Measurements from ENCODE around the gene RELT.

RELT gene

DNA sequence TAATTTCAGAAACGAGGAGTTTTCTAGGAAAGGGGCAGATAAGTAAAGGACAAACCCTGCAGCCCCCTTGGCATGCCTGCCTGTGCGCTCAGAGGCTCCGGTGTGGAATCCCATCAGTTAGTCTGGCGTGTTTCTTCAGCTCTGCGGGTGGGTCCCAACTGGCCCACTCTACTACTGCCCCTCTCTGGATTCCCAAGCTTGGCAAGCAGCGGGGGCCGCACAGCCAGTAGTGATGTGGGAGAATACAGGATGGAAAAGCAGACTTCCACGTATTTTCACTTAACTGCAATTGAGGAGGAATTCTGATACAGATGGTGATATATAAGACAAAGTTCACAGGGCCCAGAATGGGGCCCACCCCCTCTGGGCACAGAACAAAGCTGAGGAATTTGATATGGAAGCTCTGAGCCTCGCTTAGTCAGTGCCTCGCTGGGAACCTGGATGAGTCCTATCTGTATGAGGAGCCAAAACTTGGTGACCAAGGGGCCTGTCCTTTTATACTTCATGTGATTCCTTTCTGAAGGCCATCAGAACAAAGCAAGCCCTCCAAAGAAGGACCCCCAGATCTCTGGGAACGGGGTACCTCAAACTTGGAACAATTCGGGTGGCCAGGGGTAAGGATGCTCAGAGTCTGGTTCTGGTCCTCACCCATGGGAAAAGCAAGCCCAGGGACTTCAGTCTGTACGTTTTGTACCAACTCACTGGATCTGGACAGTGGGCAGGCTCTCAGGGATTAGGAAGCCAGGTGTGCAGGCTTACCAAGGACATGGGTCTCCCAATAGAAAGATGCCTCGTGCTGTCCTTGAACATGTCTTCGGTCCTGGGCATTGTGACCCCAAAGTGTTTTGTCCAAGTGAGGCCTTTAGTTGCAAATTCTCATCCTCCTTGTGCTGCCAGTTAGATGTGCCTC is 26.0 kb downstream of the RELT start:
- no peak for DNase-seq (ENCODE audit: low read depth in 2 of 2)

DNA sequence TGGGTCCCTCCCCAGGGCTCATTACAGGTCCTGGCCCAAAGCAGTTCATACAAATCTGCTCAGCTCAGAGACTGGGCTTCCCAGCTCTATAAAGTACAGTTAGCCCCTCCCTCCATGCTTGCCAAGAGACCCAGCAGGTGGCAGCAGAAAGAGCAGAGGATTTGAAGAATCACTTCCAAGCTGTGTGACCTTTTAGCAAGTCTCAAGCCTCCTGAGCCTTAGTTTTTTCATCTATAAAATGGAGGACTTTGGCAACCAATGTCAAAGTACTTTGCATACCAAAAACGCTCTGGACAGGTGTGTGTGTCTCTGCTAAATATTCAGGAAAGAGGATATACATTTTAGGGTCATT is 26.6 kb downstream of the RELT start:
- DNase-seq (ENCODE audit: low read depth in 2 of 2): no peak

DNA sequence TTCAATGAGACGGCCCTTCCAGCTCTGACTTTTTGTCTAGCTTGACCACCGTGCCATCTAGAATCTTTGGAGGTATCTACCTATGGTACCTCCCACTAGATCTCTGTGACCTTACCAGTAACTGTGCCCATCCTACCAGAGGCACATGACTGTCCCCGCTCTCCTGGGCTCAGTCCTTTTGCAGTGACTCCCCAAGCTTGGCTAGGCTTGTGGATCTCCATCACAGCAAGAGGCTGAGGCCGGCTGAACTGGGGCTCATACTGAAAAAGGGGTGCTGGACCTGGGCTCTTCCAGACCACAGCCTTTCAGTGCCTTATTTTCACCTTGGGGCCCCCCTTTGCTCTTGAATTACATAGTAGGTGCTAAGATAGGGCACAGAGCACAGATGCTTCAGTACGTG is 27.3 kb downstream of the RELT start:
- no peak for DNase-seq (ENCODE audit: low read depth in 2 of 2)

DNA sequence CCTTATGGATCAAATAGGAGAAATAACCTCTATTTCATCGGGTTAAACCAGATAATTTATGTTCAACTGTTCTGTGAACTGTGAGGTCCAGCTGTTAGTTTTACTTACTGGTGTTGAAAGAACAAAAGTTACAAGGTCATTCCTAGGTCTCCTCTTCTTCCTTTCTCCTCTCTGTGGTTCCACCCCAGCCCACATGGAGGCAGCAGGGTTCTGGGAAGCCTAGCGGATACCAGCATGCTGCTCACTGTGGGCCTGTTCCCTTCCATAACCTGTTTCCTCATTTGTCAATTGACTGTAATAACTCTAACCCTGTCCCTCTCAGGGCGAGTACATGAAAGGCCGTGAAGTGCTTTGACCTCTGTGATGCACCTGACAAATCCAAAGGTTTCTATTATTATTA is 27.8 kb downstream of the RELT start:
- DNase-seq (ENCODE audit: low read depth in 2 of 2): no peak

DNA sequence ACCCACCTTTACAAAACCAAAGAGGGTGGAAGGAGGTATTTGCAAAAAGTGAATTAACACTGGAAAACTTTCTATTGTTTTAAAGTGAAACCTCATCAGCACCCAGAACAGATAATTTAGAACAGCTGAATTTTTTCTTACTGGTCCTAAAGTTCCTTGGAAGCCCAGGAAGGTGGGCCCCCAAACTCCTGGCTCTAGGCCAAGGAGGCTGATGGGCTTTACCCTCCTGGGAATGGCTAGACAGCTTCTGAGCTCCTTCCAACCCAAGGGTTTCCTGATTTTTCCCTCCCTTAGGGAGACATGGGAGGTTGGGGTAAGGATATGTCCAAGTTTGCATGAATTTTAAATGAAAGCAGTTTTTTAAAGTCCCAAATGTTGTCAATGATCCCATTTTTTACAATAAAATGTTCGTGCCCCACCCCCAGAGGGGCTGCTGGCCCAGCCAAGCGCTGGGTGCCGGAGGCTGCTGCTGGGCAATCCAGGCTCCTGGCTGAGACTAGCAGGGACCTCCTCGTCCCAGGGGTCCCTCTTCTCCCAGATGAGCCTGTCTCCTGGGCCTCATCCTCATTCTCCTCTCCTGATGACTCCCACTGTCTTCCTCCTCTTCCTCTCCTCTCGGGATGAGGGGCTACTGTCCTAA is 28.4 kb downstream of the RELT start:
- no peak for DNase-seq (ENCODE audit: low read depth in 2 of 2)

DNA sequence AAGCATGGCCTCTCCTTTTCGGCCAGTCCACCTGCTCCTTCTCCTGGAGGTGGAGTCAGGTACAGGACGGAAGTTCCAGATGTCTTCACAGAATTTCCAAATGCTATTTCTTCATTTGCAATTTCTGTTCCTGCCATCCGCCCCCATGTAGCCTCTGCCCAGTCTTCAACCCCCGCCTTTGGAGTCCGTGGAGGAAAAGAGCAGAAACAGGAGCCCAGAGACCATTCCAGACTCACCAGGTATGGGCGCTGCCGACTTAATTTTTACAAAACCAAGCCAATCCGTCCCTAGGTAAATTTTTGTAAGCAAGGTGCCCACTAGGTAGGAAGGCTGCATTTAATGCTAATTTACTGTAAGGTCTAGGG is 28.9 kb downstream of the RELT start:
- DNase-seq (ENCODE audit: low read depth in 2 of 2): no peak

DNA sequence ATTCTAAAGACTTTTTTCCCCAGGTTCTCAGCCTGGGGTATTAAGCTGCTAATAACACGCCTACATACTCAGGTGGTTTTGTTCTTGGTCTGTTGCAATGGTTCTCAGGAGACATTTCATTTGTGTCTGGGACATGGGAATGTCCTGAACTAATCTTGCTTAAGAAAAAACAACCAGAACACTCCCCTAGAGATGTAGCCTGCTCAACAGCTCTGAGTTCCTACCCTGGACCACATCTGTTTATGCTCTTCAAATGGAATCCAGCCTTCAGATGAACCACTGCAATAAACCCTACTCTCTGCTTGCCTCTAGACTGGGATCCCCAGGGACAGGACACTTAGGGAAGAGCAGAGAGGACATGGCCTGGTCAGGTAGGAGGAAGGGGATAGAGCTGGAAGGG is 29.9 kb downstream of the RELT start:
- no peak for DNase-seq (ENCODE audit: low read depth in 2 of 2)

DNA sequence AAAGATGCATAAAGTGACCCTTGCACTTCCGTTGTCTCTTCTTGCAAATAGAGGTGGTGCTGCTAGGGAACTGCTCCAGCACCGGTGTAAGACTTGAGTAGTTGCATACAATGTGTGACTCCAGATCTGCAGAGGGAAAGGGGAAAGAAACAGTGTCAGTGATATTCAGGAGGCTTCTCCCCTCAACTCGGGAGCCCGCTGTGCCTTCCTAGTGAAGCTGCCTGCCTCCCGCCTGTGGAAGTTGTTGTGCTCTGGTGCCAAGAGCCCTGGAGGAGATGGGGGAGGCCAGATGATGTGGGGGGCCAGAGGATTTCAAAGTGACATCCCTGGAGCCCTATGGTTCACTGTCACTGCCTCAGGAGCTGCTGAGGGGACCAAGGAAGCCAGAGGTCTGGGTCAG is 30.4 kb downstream of the RELT start:
- no peak for DNase-seq (ENCODE audit: low read depth in 2 of 2)

DNA sequence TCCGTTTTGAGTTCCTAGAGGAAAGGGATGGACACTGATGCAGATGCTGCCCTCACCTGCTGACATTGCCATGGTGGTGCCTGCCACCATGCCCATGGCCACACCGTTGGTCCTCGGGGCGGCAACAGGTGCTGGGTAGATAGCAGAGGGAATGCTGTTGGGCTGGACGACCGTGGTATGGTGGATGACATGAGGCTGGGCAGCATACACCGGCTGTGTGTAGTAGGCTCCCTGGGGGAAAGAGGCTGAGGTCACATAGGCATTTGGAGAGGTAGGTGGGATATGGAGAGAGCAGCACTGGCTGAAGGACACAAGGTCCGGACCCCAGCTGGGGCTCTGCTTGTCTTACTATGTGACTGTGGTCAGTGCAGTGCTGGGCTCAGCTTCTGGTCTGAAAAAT is 33.2 kb downstream of the RELT start:
- DNase-seq (ENCODE audit: low read depth in 2 of 2): no peak

DNA sequence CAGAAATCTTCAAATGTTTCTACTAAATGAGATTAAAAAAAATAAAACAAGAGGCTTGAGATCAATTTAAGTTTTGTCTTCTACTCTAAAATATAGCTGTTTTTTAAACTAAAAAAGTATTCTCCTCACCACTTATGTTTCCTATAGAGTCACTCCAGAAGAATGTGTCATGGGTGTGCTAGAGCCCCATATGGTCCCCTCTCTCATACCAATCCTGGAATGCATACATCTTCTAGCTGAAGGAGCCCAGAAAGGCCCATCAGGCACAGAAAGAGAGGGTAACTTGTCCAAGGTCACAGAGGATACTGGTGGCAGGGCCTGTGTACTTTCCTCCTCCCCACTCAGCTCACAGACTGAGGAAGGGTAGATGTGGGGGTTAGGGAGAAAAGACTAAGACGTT is 34.4 kb downstream of the RELT start:
- no peak for DNase-seq (ENCODE audit: low read depth in 2 of 2)

DNA sequence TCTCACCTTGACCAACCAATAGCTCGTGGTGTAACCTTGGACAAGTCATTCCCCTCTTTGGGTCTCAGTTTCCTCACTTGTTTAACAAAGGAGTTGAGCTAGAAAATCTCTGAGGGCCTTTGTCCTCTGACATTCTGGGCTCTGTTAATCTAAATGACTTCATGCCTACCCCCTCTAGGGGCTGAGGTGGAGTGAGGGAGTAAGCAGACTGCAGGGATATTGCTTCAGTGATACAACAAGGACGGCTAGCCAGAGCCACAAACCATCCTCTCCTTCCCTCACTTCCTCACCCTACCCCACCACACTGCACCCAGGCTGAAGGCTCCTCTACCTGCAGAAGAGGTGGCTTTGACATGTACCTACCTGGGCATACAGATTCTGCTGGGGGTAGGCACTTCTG is 34.8 kb downstream of the RELT start:
- DNase-seq (ENCODE audit: low read depth in 2 of 2): no peak

DNA sequence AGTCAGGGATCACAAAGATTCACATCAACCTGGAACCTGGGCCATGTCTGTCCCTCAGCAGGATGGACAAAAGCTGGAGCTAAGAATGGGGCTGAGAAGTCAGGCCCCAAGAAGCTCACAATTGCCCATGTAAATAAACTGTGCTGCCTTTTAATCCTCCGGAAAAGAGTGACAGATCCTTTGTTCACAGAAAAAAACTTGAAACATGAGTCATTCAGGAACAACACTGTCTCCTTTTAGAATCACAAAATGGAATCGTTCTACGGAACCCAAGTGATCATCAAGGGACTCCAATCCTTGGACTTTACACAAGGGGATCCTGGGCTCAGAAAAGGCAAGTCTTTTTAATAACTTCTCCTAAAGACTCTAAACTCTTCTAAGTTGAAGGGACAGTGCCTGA is 36.1 kb downstream of the RELT start:
- DNase-seq (ENCODE audit: low read depth in 2 of 2): no peak

DNA sequence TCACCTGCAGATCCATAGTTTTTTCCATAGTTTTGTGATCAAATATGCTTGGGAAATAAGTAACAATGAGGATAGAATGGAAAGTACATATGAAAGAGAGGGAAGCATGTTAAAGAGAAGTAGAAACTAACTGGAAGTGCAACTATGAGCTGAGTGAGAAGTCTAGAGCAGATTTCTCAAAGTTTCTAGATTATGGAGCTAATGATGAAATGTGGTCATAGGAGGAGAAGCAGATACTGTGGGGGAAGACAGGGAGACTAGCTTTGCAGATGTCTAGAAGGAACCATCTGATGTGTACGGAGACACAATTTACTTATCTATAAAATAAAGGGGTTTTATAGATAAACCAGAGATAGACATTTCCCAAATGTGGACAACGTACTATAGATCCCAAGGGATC is 37.1 kb downstream of the RELT start:
- no peak for DNase-seq (ENCODE audit: low read depth in 2 of 2)

DNA sequence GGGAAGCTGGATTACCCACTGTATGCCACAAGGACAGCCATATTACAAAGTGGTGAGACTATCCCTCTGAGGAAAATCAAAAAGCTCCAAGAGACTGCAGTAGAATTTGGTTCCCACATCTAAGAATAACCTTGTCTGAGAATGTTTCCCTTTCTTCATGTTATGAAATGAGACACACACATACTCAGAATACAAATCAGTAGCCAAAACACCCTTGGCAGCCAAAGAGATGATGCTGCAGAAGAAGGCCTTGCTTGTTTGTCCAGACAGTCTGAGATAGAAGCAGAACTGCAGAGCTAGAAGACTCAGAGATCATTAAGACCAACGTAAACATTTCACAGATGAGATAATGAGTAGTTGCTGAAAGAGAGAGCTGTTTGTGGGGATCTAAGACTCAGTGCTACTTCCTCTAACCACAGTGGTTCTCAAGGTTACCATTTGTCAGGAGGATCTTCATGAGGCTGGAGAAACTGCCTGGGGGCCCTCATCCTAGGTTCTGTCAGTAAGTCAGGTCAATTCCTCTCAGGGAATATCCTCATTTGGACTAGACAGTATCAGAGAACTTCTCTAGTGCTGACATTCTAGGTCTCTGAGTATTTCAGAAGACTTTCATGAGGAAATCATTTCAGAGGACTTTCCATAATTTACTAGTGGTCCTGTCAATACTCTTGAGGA is 38.9 kb downstream of the RELT start:
- DNase-seq (ENCODE audit: low read depth in 2 of 2): no peak

DNA sequence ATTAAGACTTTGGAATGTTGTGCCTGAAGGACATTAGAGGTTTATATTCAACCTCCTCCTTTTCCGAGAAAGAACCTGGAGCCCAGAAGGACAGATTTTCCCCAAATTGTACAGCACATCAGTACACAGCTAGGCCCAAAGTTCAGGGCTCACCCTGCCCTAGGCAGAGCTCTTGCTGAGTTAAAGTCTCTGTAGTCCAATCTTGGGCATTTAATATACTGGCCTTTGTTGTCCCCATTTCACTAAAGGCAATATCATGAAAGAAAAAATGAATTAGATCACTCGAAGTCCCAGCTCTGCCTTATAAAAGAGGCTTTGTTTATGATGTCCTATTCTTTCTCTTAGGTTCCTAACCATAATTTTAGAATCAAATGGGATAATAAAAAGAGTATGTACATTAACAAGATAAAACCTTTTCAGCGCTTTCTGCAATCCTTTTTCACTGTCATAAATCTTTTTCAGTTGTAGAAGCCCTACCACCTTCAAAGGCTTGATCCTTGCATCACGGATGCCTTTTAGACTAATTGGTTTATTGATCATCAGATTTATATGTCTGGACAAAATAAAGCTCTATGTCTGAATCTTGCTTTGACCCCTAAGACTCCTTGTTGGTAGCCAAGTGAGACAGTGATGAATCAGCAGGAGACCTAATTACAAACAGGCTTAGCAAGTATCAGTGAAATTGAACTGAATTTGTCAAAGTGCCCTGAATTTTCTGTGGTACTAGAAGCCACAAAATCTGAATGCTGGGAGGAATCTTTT is 39.8 kb downstream of the RELT start:
- DNase-seq (ENCODE audit: low read depth in 2 of 2): no peak

DNA sequence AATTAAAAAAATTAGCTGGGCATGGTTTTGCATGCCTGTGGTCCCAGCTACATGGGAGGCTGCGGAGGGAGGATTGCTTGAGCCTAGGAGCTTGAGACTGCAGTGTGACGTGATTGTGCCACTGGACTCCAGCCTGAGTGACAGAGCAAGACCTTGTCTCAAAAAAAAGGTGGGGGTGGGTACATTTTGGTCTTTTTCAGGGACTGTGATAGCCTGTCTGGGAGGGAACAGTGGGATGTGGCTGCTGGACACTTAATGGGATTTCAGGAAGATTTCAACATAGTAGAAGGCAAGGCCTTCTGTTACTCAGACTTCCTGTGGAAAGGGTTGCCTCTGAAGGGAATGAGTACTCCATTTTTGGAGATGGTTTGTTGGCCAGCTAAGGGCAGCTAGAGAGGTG is 40.6 kb downstream of the RELT start:
- no peak for DNase-seq (ENCODE audit: low read depth in 2 of 2)

DNA sequence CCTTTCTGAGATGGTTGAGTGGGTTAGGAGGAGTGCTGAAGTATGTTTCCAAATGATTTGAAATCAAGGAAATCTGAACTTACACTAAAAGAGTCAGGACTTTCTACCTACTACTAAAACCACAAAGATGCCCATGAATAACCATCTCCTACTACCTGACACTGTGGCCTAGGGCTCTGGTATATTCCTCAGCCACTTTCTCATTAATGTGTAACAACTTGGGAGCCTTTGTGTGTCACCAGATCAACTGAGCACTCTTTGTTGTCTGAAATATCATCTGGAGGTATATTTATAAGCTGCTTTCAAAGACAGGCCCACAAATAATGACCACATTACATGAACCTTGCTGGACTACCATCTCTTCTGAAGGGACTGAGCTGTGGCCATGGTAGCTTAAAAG is 43.9 kb downstream of the RELT start:
- no peak for DNase-seq (ENCODE audit: low read depth in 2 of 2)

DNA sequence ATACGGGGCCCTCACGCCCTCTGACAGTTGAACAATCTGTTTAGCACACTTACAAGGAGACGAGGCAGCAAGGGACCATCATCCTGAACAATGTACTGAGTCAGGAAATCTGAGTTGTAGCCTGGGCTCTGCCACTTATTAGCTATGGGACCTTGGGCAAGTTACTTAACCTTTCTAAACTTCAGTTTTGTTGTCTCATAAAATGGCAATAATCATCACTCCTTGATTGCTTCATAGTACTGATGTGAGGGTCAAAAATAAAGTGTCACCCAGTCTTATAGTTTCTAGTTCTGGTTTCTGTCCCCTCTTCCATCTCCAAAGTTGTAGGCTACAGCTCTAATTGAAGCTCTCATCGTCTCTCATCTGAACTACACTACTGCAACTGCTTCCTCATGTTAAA is 46.7 kb downstream of the RELT start:
- DNase-seq (ENCODE audit: low read depth in 2 of 2): no peak

DNA sequence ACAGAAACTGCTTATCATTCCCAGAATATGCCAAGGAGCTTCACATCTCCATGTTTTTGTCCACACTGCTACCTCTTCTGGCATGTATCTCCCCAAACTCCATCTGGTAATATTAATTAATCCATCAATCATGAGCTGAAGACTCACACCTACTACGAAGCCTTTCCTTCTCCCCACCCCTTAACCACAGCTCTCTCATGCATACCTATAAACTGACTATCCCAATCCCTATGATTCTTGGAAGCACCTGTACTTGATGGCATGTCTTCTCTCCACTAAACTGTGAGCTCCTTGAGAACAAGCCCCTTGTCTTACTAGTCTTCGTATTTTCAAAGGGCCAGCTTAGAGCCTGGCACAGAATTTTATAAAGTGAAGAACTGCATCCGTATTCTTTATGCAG is 47.3 kb downstream of the RELT start:
- no peak for DNase-seq (ENCODE audit: low read depth in 2 of 2)

DNA sequence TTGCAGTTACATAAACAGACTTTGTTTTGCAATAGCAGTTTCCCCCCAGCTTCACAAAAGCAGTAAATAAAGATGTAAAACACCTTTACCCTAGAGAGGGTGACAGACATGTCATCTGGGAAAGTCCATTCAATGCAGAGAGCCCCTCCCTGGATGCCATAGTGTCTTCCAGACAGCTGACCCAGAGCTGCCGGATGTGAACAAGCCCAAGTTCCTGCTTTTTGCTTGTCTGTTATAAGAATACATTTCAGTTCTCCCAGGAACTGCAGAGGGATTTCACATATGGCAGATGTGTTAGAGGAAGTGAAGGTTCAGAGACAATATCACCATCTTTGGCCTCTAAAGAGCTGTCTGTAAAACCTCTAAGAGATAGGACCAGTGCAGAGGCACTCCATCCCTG is 48.9 kb downstream of the RELT start:
- DNase-seq (ENCODE audit: low read depth in 2 of 2): no peak

DNA sequence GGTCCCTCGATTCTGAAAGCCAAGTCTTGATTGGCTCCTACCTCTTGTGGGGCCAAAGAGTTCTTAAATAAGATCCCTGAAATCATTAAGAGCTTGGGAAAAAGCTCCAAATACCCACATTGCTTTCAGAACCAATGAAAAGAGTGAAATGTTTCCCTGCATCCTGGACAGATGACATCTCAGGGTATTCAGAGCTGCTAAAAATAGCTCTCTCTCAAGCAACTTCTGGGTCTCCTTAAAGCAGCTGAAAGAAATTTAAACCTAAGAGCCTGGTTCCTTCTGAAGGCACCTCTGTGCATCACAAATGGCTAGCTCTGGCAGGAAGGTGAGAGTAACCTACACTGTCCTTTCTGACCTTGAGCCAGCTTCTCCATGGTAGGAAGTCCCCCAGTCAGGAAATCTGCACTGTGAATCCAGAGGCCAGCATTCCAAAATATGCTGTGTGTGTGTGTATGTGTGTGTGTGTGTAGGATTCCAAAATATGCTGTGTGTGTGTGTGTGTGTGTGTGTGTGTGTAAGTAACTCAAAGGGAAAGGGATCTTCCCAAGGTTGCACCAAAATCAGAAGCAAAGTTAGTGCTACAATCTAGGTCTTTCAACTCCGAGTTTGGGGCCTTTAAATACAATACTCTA is 50.1 kb downstream of the RELT start:
- DNase-seq (ENCODE audit: low read depth in 2 of 2): no peak

DNA sequence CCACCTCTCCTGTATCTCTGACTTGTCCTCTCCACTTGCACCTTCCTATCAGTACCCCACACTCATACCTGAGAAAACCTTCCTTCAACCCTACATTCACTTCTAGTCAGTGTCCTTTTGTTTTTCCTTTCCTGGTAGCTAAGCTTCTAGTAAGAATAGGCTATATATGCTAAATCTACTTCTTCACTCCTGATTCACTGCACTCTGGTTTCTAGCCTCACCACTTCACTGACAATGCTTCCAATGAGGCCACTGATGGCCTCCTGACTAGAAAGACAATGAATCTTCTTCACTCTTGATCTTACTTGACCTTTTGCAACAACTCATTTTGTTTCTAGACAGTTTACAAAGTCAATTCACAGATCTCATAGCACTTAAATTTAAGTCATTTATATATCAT is 52.0 kb downstream of the RELT start:
- DNase-seq (ENCODE audit: low read depth in 2 of 2): no peak
